ENCODE results near the gene ARHGAP23. TPM values are rescaled to one million over a fixed set of nuclear protein-coding genes. Genes with fewer than 3 reads are reported as not detected.

The ARHGAP23 gene
- total RNA-seq, 2 experiments from 2014 or later: 0.73 TPM; not detected in 1

DNA sequence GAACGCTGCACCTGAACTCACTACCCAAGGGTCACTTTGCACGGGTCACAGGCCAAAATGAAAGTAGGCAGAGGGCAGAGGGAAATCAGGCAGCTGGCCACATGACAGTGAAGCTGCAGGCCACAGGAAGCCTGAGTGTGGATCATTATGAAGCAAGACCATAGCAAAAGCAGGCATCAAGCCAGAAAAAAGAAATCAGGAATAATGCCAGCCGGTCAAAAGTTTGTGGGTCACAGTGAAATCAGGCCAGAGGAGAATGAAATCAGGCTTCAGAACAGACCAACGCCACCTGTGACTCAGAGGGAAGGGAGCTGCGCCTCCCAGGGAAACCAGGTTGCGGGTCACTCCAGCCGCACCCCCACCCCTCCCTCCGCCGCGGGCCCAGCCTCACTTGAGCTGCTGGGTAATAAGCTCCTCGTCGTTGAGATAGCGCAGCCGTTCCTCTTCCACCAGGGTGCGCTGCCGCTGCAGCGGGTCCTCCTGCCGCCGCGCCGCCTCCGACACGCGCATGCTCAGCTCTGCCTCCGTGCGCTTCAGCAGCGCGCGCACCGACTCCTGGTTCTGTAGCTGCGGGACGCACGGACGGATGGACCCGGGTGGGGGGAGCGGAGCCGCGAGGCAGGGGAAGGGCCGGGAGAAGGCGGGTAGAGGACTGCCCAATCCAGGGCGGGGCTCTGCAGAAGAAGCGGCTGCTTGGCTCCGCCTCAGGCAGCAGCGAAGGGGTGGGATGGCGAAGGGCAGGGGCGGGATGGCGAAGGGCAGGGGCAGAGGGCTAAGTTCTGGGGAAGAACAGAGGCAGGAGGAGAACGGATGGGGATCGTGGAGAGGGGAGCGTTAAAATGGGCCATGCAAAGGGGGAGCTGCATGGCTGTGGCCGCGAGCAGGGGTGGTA lies 129.8 kb downstream of the ARHGAP23 start:
- Mint-ChIP-seq H3K27me3 (peaks cover 39% of the 10 kb centered on the region), H3K36me3 (ENCODE audit: low read depth) (no peaks in the 10 kb centered on the region), H3K27ac (peak overlapping the region; percentile 35), H3K4me1 (ENCODE audit: low read depth) (peaks cover 26% of the 10 kb centered on the region), H3K9me3 (no peaks in the 10 kb centered on the region), H3K4me3 (peak overlapping the region; percentile 96)
- intact Hi-C loops (cut with DNase I, micrococcal nuclease): loop anchor here (1.0 to 5.0 kb wide), 8 partner anchors 15 to 206 kb away; partner anchors contain the start of genes EPOP (in 1 of the 2), PSMB3 (in 1 of the 2) and SOCS7 (in 1 of the 2)
- H3K36me3 ChIP-seq (ENCODE audit: insufficient read depth, low read length): no peaks in the 10 kb centered on the region
- peak overlapping the region; percentile 90 for H3K4me3 ChIP-seq (ENCODE audit: low read length)
- ATAC-seq (ENCODE audit: poor library complexity): peak; percentile 71
- peaks cover 52% of the 10 kb centered on the region for H3K4me1 ChIP-seq (ENCODE audit: insufficient read depth, low read length)
- TF ChIP-seq, protein P1, sequence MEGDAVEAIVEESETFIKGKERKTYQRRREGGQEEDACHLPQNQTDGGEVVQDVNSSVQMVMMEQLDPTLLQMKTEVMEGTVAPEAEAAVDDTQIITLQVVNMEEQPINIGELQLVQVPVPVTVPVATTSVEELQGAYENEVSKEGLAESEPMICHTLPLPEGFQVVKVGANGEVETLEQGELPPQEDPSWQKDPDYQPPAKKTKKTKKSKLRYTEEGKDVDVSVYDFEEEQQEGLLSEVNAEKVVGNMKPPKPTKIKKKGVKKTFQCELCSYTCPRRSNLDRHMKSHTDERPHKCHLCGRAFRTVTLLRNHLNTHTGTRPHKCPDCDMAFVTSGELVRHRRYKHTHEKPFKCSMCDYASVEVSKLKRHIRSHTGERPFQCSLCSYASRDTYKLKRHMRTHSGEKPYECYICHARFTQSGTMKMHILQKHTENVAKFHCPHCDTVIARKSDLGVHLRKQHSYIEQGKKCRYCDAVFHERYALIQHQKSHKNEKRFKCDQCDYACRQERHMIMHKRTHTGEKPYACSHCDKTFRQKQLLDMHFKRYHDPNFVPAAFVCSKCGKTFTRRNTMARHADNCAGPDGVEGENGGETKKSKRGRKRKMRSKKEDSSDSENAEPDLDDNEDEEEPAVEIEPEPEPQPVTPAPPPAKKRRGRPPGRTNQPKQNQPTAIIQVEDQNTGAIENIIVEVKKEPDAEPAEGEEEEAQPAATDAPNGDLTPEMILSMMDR (IDR thresholded peaks at IDR 0.05): peak; percentile 90
- peaks cover 0 to 16% of the 10 kb centered on the region in 2 experiments for H3K9me3 ChIP-seq (ENCODE audit: control insufficient read depth in 1 of 2, insufficient read depth in 1 of 2, low read length in 2 of 2)
- DNase-seq: peak; percentile 80 to 95 (median 86)
- H3K27me3 ChIP-seq (ENCODE audit: control insufficient read depth in 1 of 2, insufficient read depth in 2 of 2, low read length in 2 of 2): peaks cover 31 to 33% of the 10 kb centered on the region in 2 experiments
- CTCF ChIA-PET: interaction anchor here (0.6 to 4.0 kb wide), 23 partner anchors 14 to 594 kb away, joined by 3 to 97 read pairs (median 5); partner anchors contain the start of genes EPOP, PLXDC1 and SRCIN1
- no peak overlapping the region for H3K27ac ChIP-seq (ENCODE audit: low read depth in 1 of 2, low read length in 2 of 2)
- POLR2A ChIA-PET: interaction anchor here (0.6 to 3.2 kb wide), 12 partner anchors 9 to 642 kb away, joined by 3 to 20 read pairs (median 4); partner anchors contain the start of gene RPL19

DNA sequence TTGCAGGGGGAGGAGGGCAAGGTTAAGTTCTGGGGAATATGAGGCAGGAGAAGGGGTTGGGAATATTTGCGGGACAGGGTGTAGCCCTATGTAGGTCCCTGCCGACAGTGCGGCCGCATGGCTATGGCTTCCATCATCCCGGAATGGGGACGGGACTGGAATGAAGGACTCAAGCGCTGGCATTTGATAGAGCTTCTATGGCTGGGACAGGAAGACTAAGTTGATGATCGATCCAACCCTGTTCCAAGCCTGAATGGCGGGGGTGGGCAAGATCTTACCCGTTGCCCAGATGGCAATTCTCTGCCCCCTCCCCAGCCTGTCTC lies 130.4 kb downstream of the ARHGAP23 start:
- CTCF ChIA-PET: interaction anchor here (0.6 to 4.0 kb wide), 20 partner anchors 13 to 594 kb away, joined by 3 to 97 read pairs (median 5); partner anchors contain the start of genes EPOP, PLXDC1 and SRCIN1
- peak; percentile 27 for ATAC-seq (ENCODE audit: poor library complexity)
- peaks cover 58% of the 10 kb centered on the region for H3K4me1 ChIP-seq (ENCODE audit: insufficient read depth, low read length)

More for the DNA sequence above, 130.4 kb downstream of the ARHGAP23 start:
- H3K4me3 ChIP-seq (ENCODE audit: low read length): peak overlapping the region; percentile 90
- TF ChIP-seq, protein P1 (IDR thresholded peaks at IDR 0.05): no peak
- intact Hi-C loops (cut with DNase I, micrococcal nuclease): loop anchor here (1.0 to 5.0 kb wide), 8 partner anchors 14 to 206 kb away; partner anchors contain the start of genes EPOP (in 1 of the 2), PSMB3 (in 1 of the 2) and SOCS7 (in 1 of the 2)
- peak in 2 of 14 experiments; percentile 9 to 25 for DNase-seq
- no peaks in the 10 kb centered on the region for H3K9me3 Mint-ChIP-seq
- H3K4me3 Mint-ChIP-seq: peak overlapping the region; percentile 96
- H3K27ac ChIP-seq (ENCODE audit: low read depth in 1 of 2, low read length in 2 of 2): no peak overlapping the region
- H3K27ac Mint-ChIP-seq: peak overlapping the region; percentile 35
- peaks cover 32% of the 10 kb centered on the region for H3K4me1 Mint-ChIP-seq (ENCODE audit: low read depth)
- H3K27me3 Mint-ChIP-seq: peaks cover 39% of the 10 kb centered on the region
- peaks cover 0 to 22% of the 10 kb centered on the region in 2 experiments for H3K9me3 ChIP-seq (ENCODE audit: control insufficient read depth in 1 of 2, insufficient read depth in 1 of 2, low read length in 2 of 2)
- POLR2A ChIA-PET: interaction anchor here (0.6 to 3.2 kb wide), 14 partner anchors 25 to 641 kb away, joined by 3 to 20 read pairs (median 4); partner anchors contain the start of genes EPOP, PSMB3 and RPL19
- no peaks in the 10 kb centered on the region for H3K36me3 Mint-ChIP-seq (ENCODE audit: low read depth)
- no peaks in the 10 kb centered on the region for H3K36me3 ChIP-seq (ENCODE audit: insufficient read depth, low read length)
- peaks cover 32 to 39% of the 10 kb centered on the region in 2 experiments for H3K27me3 ChIP-seq (ENCODE audit: control insufficient read depth in 1 of 2, insufficient read depth in 2 of 2, low read length in 2 of 2)

Measured in CD4-positive, alpha-beta T cell (primary cell).